GM19455 (cell line): ENCODE data around the gene TMEM81.

Source experiments
- ATAC-seq: cut with Tn5 transposase; IDR thresholded peaks from one replicate; pipeline ENCODE4 v1.9.1; 2021; ENCODE audit not compliant: unreplicated experiment

Gene TMEM81

DNA sequence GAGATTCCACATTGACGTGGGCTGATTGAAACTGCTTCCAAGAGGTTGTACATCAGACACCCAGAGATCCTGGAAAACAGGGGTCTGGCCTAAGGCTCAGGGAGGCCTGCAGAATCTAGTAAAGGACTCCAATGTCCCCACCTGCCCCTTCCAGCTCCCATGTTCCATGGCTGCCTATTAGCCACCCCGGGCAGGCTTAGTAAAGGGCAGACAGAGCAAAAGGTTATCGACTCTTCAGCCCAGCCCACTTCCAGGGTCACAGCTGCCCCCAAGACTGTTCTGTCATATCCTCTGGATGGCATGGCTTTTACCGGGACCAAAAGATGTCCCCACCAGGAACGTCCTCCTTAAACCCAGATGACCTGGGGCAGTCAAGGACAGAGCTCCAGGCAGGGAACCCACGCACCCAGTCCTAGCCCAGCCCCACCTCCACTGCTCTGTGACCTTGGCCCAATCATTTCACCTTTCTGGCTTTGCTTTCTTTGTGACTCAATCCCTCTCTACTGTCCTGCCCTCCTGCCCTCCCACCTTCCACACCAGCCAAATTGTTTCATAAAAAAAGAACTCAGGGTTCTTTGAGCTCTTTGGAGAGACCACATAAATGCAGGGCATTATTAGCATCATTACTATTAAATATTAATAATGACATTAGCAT lies 46.0 kb downstream of the TMEM81 start:
- no peak for ATAC-seq

DNA sequence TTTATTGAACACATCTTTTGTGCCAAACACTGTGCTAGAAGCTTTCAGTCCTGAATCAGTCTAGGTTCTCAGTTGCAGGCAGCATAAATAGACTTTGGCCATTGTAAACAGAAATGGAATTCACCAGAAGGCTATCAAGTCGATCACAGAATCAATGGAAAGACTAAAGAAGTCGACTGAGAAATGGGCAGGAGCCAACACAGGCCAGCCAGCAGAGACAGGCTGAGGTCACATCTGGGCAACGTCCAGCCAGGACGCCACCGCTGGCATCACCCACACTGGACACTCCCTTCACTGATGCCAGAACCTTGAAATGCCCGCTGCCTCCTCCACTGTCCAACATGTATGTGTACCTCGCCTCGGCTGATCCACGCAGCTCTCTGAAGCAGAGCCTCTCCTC lies 46.7 kb downstream of the TMEM81 start:
- no peak for ATAC-seq
